Thymus (tissue), 11 donors: Measurements from ENCODE around the gene TBC1D10A. TPM values are rescaled to one million over a fixed set of nuclear protein-coding genes. Genes with fewer than 3 reads are reported as not detected.

ENCODE experiments used
- DNase-seq, 9 donors: peaks; one replicate each; pipeline ENCODE4 v3.0.0-alpha.2; 2013; ENCODE audit warnings: low spot score in 9 of 9, low read depth in 6 of 9, missing footprints in 1 of 9
- H3K27ac ChIP-seq, 2 donors: one replicate each; pipeline ENCODE4 v1.5.1; 2013; ENCODE audit warnings: control low read depth in 1 of 2, low read depth in 1 of 2, low read length in 1 of 2, mild to moderate bottlenecking in 1 of 2, moderate library complexity in 1 of 2
- H3K27me3 ChIP-seq, 2 donors: one replicate each; pipeline ENCODE4 v1.5.1; 2013; ENCODE audit warnings: low read length in 1 of 2; ENCODE audit not compliant: control insufficient read depth in 2 of 2, insufficient read depth in 1 of 2
- H3K36me3 ChIP-seq, 2 donors: one replicate each; pipeline ENCODE4 v1.5.1; 2013; ENCODE audit warnings: low read length in 1 of 2, mild to moderate bottlenecking in 1 of 2, moderate library complexity in 1 of 2; ENCODE audit not compliant: control insufficient read depth in 2 of 2, insufficient read depth in 2 of 2
- H3K4me1 ChIP-seq, 2 donors: one replicate each; pipeline ENCODE4 v1.5.1; 2013; ENCODE audit warnings: low read length in 2 of 2; ENCODE audit not compliant: control insufficient read depth in 2 of 2, insufficient read depth in 2 of 2
- H3K4me3 ChIP-seq, 2 donors: one replicate each; pipeline ENCODE4 v1.5.1; 2013; ENCODE audit warnings: low read length in 2 of 2, control low read depth in 1 of 2, mild to moderate bottlenecking in 1 of 2
- H3K9me3 ChIP-seq, 2 donors: one replicate each; pipeline ENCODE4 v1.5.1; 2013; ENCODE audit warnings: low read length in 1 of 2, mild to moderate bottlenecking in 1 of 2; ENCODE audit not compliant: control insufficient read depth in 2 of 2, insufficient read depth in 1 of 2
- WGBS: extraction: QIAGEN DNeasy Blood & Tissue Kit; methylation state at CpG from one replicate; pipeline ENCODE4 v1.1.7; 2013; 5-methylcytosine and 5-hydroxymethylcytosine counted together
- polyA plus RNA-seq: library from polyadenylated mRNA; stranded (reverse); fragments of 200-250 nt; gene quantifications from one replicate; pipeline ENCODE4 v1.2.3, GENCODE V29; 2013
- total RNA-seq: library from RNA; stranded (reverse); fragments of 120-200 nt; gene quantifications from one replicate; pipeline ENCODE4 v1.2.4, GENCODE V29; 2013
- donor health status: healthy.

Gene TBC1D10A
- total and polyA plus RNA-seq, 2 donors = 25.6 to 39.0 TPM

GRCh38 chr22:30317778-30318177 is 9.0 kb downstream of the TBC1D10A start:
- no peak for DNase-seq
- Histone ChIP-seq H3K4me3 (no peak overlapping the region), H3K36me3 (peaks cover 36 to 44% of the 10 kb centered on the region in 2 donors), H3K4me1 (peaks cover 21 to 78% of the 10 kb centered on the region in 2 donors), H3K9me3 (no peaks in the 10 kb centered on the region), H3K27ac (no peak overlapping the region), H3K27me3 (no peaks in the 10 kb centered on the region)
- WGBS = 98% methylated on average over 1 of the region's 1 CpG

DNA sequence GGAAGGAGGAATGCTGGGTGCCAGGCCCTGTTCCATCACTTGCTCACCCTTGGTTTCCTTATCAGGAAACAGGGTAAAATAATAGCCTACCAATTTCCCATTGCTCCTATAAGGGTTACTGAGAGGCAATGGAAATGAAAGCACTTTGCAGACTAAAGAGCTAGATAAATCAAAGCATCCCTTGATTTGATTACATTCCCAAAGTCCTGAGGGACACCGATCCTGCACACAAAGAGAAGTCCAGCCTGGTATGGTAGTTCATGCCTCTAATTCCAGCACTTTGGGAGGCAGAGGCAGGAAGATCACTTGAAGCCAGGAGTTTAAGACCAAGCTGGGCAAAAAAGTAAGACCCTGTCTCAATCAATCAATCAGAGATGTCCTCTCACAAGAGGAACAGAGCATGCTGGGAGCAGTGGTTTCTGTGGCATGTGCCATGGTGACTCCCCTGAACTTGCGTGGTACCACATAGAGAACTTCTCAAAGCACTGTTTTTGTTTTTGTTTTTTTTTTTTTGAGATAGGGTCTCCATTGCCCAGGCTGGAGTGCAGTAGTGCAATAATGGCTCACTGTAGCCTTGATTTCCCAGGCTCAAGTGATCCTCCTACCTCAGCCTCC is 10.7 kb downstream of the TBC1D10A start:
- H3K9me3 ChIP-seq = peaks cover 0 to 3% of the 10 kb centered on the region in 2 donors
- no peak overlapping the region for H3K27ac ChIP-seq
- no peak overlapping the region for H3K4me3 ChIP-seq
- peaks cover 32 to 46% of the 10 kb centered on the region in 2 donors for H3K36me3 ChIP-seq
- peaks cover 26 to 85% of the 10 kb centered on the region in 2 donors for H3K4me1 ChIP-seq
- WGBS = 95% methylated on average over 2 of the region's 2 CpGs
- H3K27me3 ChIP-seq = no peaks in the 10 kb centered on the region
- DNase-seq = no peak

- Histone ChIP-seq H3K9me3 (peaks cover 0 to 3% of the 10 kb centered on the region in 2 donors), H3K27me3 (no peaks in the 10 kb centered on the region), H3K36me3 (peaks cover 21 to 37% of the 10 kb centered on the region in 2 donors), H3K27ac (peak overlapping the region in 1 of 2 donors; percentile 8), H3K4me1 (peaks cover 35 to 90% of the 10 kb centered on the region in 2 donors), H3K4me3 (no peak overlapping the region)
- WGBS = 48% methylated on average over 8 of the region's 8 CpGs
- no peak for DNase-seq
Observed at GRCh38 chr22:30314915-30315314, 11.8 kb downstream of the TBC1D10A start.

- peaks cover 16 to 30% of the 10 kb centered on the region in 2 donors for H3K36me3 ChIP-seq
- H3K4me3 ChIP-seq = no peak overlapping the region
- peaks cover 0 to 3% of the 10 kb centered on the region in 2 donors for H3K9me3 ChIP-seq
- no peaks in the 10 kb centered on the region for H3K27me3 ChIP-seq
- no peak overlapping the region for H3K27ac ChIP-seq
- WGBS = 98% methylated on average over 6 of the region's 8 CpGs
- DNase-seq = no peak
- H3K4me1 ChIP-seq = peaks cover 47 to 90% of the 10 kb centered on the region in 2 donors
Observed at GRCh38 chr22:30313527-30314363, 13.0 kb downstream of the TBC1D10A start.

DNA sequence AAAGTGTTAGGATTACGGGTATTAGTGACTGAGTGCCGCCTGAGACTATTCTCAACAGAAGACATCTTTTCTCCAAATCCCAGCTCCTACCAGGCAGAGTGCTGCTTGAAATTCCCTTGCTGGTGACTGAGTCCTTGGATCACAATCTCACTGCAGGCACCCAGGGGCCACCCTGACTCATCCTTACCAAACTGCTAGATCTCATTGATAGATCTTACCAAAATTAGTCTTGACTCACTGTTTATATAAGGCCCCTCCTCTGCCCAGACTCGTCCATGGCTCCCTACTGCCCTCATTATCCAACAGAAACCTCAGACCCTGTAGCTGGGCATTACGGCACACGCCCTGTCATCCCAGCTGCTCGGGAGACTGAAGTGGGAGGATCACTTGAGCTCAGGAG is 14.7 kb downstream of the TBC1D10A start:
- DNase-seq = no peak
- peak overlapping the region in 1 of 2 donors; percentile 25 for H3K27ac ChIP-seq
- WGBS = 96% methylated on average over 6 of the region's 6 CpGs

GRCh38 chr22:30310881-30311771 is 15.6 kb downstream of the TBC1D10A start:
- DNase-seq = no peak
- Histone ChIP-seq H3K9me3 (peaks cover 0 to 3% of the 10 kb centered on the region in 2 donors), H3K27ac (peak overlapping the region; percentile 73 to 76), H3K4me1 (peaks cover 65 to 96% of the 10 kb centered on the region in 2 donors), H3K36me3 (peaks cover 8 to 15% of the 10 kb centered on the region in 2 donors), H3K27me3 (no peaks in the 10 kb centered on the region), H3K4me3 (no peak overlapping the region)
- 89% methylated on average over 8 of the region's 8 CpGs for WGBS

More for the DNA sequence above, 14.7 kb downstream of the TBC1D10A start:
- no peaks in the 10 kb centered on the region for H3K27me3 ChIP-seq
- H3K4me1 ChIP-seq = peaks cover 63 to 94% of the 10 kb centered on the region in 2 donors
- no peak overlapping the region for H3K4me3 ChIP-seq
- peaks cover 0 to 3% of the 10 kb centered on the region in 2 donors for H3K9me3 ChIP-seq
- peaks cover 8 to 19% of the 10 kb centered on the region in 2 donors for H3K36me3 ChIP-seq

DNA sequence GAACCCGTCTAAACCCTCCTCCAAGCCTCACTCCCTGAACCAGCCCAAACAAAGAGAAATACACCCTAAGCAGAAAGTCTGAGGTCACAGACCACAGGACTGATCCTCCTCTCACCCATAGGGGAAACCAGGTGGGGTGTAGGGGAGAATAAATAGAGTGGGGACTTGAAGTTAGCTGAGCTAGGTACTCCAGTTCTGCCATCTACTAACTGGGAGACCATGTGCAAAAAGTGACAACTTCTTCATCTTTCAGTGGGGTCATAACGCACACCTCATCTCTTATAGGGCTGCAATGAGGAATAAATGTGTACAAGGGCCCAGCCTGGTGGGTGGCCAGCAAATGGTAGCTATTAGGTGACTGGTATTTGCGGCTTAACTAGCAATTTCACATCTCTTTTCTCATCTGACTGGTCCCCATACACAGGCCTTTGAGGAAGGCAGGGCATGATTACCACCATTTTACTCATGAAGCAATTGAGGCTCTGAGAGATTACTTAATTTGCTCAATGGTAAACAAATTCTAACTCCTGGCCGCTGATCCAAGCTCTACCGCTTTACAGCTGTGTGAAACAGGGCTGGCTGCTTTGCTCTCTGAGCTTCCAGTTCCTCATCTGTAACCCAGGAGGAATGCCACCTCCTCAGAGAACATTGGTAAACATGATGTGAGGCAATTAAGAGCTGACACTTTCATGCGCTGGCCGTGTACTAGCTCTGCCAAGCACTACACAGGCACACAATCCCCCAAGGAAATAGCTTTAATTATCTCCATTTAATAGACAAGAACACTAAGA is 16.6 kb downstream of the TBC1D10A start:
- H3K36me3 ChIP-seq = peaks cover 4 to 15% of the 10 kb centered on the region in 2 donors
- H3K27me3 ChIP-seq = no peaks in the 10 kb centered on the region
- WGBS = 71% methylated on average over 7 of the region's 7 CpGs
- peak in 1 of 9 donors; percentile 86 for DNase-seq
- no peak overlapping the region for H3K4me3 ChIP-seq
- peaks cover 73 to 96% of the 10 kb centered on the region in 2 donors for H3K4me1 ChIP-seq
- peak overlapping the region; percentile 73 to 75 for H3K27ac ChIP-seq
- peaks cover 0 to 7% of the 10 kb centered on the region in 2 donors for H3K9me3 ChIP-seq

GRCh38 chr22:30308518-30309230 is 18.1 kb downstream of the TBC1D10A start:
- peak overlapping the region; percentile 49 to 80 for H3K27ac ChIP-seq
- H3K4me1 ChIP-seq = peaks cover 81 to 96% of the 10 kb centered on the region in 2 donors
- DNase-seq = peak in 2 of 9 donors; percentile 67 to 83
- peaks cover 5 to 17% of the 10 kb centered on the region in 2 donors for H3K36me3 ChIP-seq
- 39% methylated on average over 5 of the region's 5 CpGs for WGBS
- no peaks in the 10 kb centered on the region for H3K27me3 ChIP-seq
- no peak overlapping the region for H3K4me3 ChIP-seq
- peaks cover 0 to 7% of the 10 kb centered on the region in 2 donors for H3K9me3 ChIP-seq
